SK-N-SH (cell line): ENCODE data around the gene TPRG1. TPM values are rescaled to one million over a fixed set of nuclear protein-coding genes. Genes with fewer than 3 reads are reported as not detected.

ENCODE experiments used
- CTCF ChIA-PET: fragments of 300-600, 350-600 bp; formaldehyde crosslinking; extraction: SDS; loops from one replicate; lab custom pipeline; 2021; lab: Yijun Ruan, JAX
- POLR2A ChIA-PET: fragments of 350-600 bp; sonication (Branson Sonifier 250); formaldehyde crosslinking; extraction: SDS; loops from one replicate; lab custom pipeline; 2020; ENCODE audit warnings: antibody characterized with exemption, inconsistent platforms; lab: Yijun Ruan, JAX
- DNase-seq: peaks from one replicate; pipeline ENCODE4 v3.0.0; 2012
- H2AFZ ChIP-seq: fragments of 200-600 bp; sonication (generic); 2 replicates; pipeline ENCODE4 v1.8.1; 2016; ENCODE audit warnings: antibody characterized with exemption, mild to moderate bottlenecking, low read depth
- H3F3A ChIP-seq: fragments of 200-600 bp; sonication (generic); replicated peaks from 2 replicates; pipeline ENCODE3; 2016; ENCODE audit warnings: antibody characterized with exemption, mild to moderate bottlenecking; ENCODE audit not compliant: insufficient read depth
- H3K27ac ChIP-seq, 2 experiments: fragments of 200-500 bp in 1 of 2; fragments of 200-600 bp in 1 of 2; sonication (Bioruptor generic) in 1 of 2; sonication (generic), shearing (Covaris generic) in 1 of 2; 2 replicates each; pipeline versions ENCODE4 v1.5.1 to v1.6.1; 2014 to 2016; ENCODE audit warnings: low read depth in 2 of 2, inconsistent platforms in 1 of 2, low read length in 1 of 2, mild to moderate bottlenecking in 1 of 2, mixed read lengths in 1 of 2
- H3K27me3 ChIP-seq: fragments of 200-600 bp; sonication (generic), shearing (Covaris generic); 2 replicates; pipeline ENCODE4 v1.6.1; 2016; ENCODE audit warnings: mixed run types; ENCODE audit not compliant: insufficient read depth
- H3K36me3 ChIP-seq, 2 experiments: fragments of 200-500 bp in 1 of 2; fragments of 200-600 bp in 1 of 2; sonication (Bioruptor generic) in 1 of 2; sonication (generic) in 1 of 2; replicated peaks in 1 of 2; 2 replicates each; pipeline versions ENCODE3 to v1.5.1; 2014 to 2016; ENCODE audit warnings: low read length in 1 of 2, mild to moderate bottlenecking in 1 of 2; ENCODE audit not compliant: insufficient read depth in 2 of 2, control insufficient read depth in 1 of 2
- H3K4me1 ChIP-seq, 2 experiments: fragments of 200-500 bp in 1 of 2; fragments of 200-600 bp in 1 of 2; sonication (Bioruptor generic) in 1 of 2; sonication (generic), shearing (Covaris generic) in 1 of 2; 2 replicates each; pipeline versions ENCODE4 v1.5.1 to v1.6.1; 2014 to 2016; ENCODE audit warnings: low read depth in 1 of 2, low read length in 1 of 2, mixed run types in 1 of 2; ENCODE audit not compliant: insufficient read depth in 2 of 2, control insufficient read depth in 1 of 2
- H3K4me2 ChIP-seq: fragments of 200-600 bp; sonication (generic), shearing (Covaris generic); 2 replicates; pipeline ENCODE4 v1.6.1; 2017; ENCODE audit warnings: mixed run types
- H3K4me3 ChIP-seq, 2 experiments: fragments of 200-500 bp in 1 of 2; fragments of 200-600 bp in 1 of 2; sonication (Bioruptor generic) in 1 of 2; sonication (generic), shearing (Covaris generic) in 1 of 2; 2 replicates each; pipeline versions ENCODE4 v1.5.1 to v1.8.1; 2014 to 2016; ENCODE audit warnings: low read depth in 2 of 2, inconsistent platforms in 1 of 2, low read length in 1 of 2, mild to moderate bottlenecking in 1 of 2, mixed read lengths in 1 of 2, moderate library complexity in 1 of 2
- H3K79me2 ChIP-seq: fragments of 200-600 bp; sonication (generic); 2 replicates; pipeline ENCODE4 v1.8.1; 2017; ENCODE audit warnings: mild to moderate bottlenecking; ENCODE audit not compliant: insufficient read depth
- H3K9ac ChIP-seq: fragments of 200-600 bp; sonication (generic); 2 replicates; pipeline ENCODE4 v1.6.1; 2017; ENCODE audit warnings: mixed run types
- H3K9me2 ChIP-seq: fragments of 200-600 bp; sonication (generic); 2 replicates; pipeline ENCODE4 v1.6.1; 2017; ENCODE audit warnings: mixed run types
- H3K9me3 ChIP-seq: fragments of 200-600 bp; sonication (generic); 2 replicates; pipeline ENCODE4 v1.6.1; 2017; ENCODE audit warnings: mixed run types, mild to moderate bottlenecking, moderate library complexity
- H4K20me1 ChIP-seq: fragments of 200-600 bp; sonication (generic); 2 replicates; pipeline ENCODE4 v1.6.1; 2017; ENCODE audit warnings: mild to moderate bottlenecking, mixed run types; ENCODE audit not compliant: insufficient read depth
- EZH2phosphoT487 ChIP-seq: fragments of 200-600 bp; sonication (generic); IDR thresholded peaks from 2 replicates; pipeline ENCODE4 v1.6.1; 2017; ENCODE audit warnings: low read depth, mixed run types, mild to moderate bottlenecking, antibody characterized with exemption, moderate library complexity, borderline replicate concordance
- MEF2A ChIP-seq: IDR thresholded peaks from 2 replicates; pipeline ENCODE4 v1.4.0; 2012; ENCODE audit warnings: low read depth, borderline replicate concordance
- NRF1 ChIP-seq: IDR thresholded peaks from 2 replicates; pipeline ENCODE4 v1.6.1; 2012; ENCODE audit warnings: low read depth, mild to moderate bottlenecking, low read length
- POLR2AphosphoS5 ChIP-seq: IDR thresholded peaks from 2 replicates; pipeline ENCODE4 v1.6.1; 2012; ENCODE audit warnings: low read depth, low read length
- RCOR1 ChIP-seq: fragments of 150-350 bp; IDR thresholded peaks from 2 replicates; pipeline ENCODE4 v1.6.1; 2017; ENCODE audit warnings: antibody characterized with exemption, low read length
- RXRA ChIP-seq: IDR thresholded peaks from 2 replicates; pipeline ENCODE4 v1.4.0; 2012; ENCODE audit warnings: low read depth, mild to moderate bottlenecking, borderline replicate concordance
- TCF12 ChIP-seq: IDR thresholded peaks from 2 replicates; pipeline ENCODE4 v1.4.0; 2012
- WGBS: methylation state at CpG from one replicate; pipeline ENCODE4 v1.1.6; 2017; ENCODE audit warnings: low lambda C conversion rate; 5-methylcytosine and 5-hydroxymethylcytosine counted together
- polyA plus RNA-seq, 3 experiments: library from polyadenylated mRNA; depleted of rRNA; stranded (reverse); fragments of >200 nt; gene quantifications; 2 replicates each; pipeline ENCODE4 v1.2.3, GENCODE V29; 2012
- TF ChIP-seq, protein P1 (sequence below): IDR thresholded peaks from 2 replicates; pipeline ENCODE4 v1.4.0; 2012; ENCODE audit warnings: low read depth
- TF ChIP-seq, protein P2 (sequence below): fragments of 150-350 bp; IDR thresholded peaks from 2 replicates; pipeline ENCODE4 v1.6.1; 2016; ENCODE audit warnings: mild to moderate bottlenecking, low read depth, low read length
- TF ChIP-seq, protein P3 (sequence below): IDR thresholded peaks from 2 replicates; pipeline ENCODE4 v1.4.0; 2012; ENCODE audit warnings: low read depth, borderline replicate concordance
- TF ChIP-seq, protein P4 (sequence below): fragments of 200-600 bp; sonication (generic); IDR thresholded peaks from 2 replicates; pipeline ENCODE4 v1.6.1; 2017; ENCODE audit warnings: antibody characterized with exemption, mild to moderate bottlenecking, moderate library complexity
- TF ChIP-seq, protein P5 (sequence below): fragments of 150-350 bp; IDR thresholded peaks from 2 replicates; pipeline ENCODE4 v1.6.1; 2017; ENCODE audit warnings: antibody characterized with exemption, low read length, low read depth, borderline replicate concordance

Gene TPRG1
- polyA plus RNA-seq, 1 of the 3 experiments (the other 2 are of a cell fraction), result 0.64 TPM

DNA sequence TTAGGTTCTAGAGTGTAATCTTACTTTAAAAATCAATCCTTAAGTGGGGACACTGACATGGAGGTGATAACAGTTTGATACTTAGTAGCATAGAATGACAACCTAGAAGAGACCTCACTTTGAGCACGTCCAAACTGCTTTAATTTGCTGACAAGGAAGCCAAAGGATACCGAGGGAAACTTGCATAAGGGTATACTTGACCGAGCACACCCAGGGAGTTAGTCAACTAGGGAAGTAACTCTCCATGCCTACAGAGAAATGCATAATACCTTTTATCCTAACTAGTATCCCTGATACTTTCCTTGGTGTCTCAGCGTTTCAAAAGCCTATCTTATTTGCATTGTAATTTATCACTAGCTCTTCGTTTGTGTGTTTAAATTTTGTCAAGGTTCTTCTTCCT, 5.5 kb upstream of the TPRG1 start (continued):
- no peak for TF ChIP-seq NRF1
- TF ChIP-seq TCF12, result no peak
- TF ChIP-seq, protein P1, sequence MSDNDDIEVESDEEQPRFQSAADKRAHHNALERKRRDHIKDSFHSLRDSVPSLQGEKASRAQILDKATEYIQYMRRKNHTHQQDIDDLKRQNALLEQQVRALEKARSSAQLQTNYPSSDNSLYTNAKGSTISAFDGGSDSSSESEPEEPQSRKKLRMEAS, result no peak
- TF ChIP-seq, protein P2, sequence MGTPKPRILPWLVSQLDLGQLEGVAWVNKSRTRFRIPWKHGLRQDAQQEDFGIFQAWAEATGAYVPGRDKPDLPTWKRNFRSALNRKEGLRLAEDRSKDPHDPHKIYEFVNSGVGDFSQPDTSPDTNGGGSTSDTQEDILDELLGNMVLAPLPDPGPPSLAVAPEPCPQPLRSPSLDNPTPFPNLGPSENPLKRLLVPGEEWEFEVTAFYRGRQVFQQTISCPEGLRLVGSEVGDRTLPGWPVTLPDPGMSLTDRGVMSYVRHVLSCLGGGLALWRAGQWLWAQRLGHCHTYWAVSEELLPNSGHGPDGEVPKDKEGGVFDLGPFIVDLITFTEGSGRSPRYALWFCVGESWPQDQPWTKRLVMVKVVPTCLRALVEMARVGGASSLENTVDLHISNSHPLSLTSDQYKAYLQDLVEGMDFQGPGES, result no peak

DNA sequence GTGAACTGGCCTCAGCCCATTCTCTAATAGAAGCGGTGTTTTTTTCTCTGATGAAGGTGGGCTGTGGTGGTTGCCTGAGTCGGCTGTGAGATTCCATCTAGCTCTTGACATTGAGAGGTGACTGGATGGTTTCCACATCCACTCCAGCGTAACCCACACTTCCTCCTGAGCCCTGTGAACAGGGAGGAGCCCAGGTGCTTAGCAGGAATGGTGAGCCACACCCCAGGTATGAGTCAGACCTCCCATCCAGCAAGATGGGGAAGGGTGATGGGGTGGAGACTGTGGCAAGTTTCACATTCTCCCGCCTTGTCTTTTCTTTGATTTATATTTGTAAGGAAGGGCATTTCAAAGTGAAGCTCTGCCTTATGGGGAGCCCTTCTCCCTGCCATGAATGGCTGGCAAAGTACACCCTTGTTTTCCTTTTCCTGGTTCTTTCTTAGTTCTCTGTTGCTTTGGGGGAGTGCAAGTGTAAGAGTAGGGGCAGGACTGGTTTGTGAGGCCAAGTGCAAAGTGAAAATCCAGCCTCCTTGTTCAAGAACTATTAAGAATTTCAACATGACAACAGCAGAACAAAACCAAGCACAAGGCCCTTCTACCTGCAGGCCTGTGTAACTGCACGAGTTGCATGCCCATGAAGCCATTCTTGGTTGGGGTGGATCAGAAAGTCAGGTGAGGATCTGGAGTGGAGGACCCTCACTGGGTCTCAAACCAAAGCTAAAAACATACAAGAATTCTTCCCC, 4.6 kb upstream of the TPRG1 start:
- Histone ChIP-seq H3K27ac (no peak overlapping the region), H3K27me3 (no peaks in the 10 kb centered on the region; the same call in 1 of the 2 replicates), H3K9ac (no peak overlapping the region), H3K4me2 (no peak overlapping the region), H3K36me3 (no peaks in the 10 kb centered on the region), H3F3A (no peaks in the 10 kb centered on the region), H4K20me1 (no peaks in the 10 kb centered on the region), H3K79me2 (no peaks in the 10 kb centered on the region), H3K9me3 (no peaks in the 10 kb centered on the region), H2AFZ (no peak overlapping the region), H3K4me1 (no peaks in the 10 kb centered on the region), H3K4me3 (no peak overlapping the region), H3K9me2 (no peaks in the 10 kb centered on the region)
- no peak for DNase-seq
- ChIA-PET POLR2A (no interaction called here), CTCF (interaction anchor here (0.7 to 1.0 kb wide), 3 partner anchors 11 to 1428 kb away, joined by 3 read pairs; no protein-coding TSS in a partner anchor)
- TF ChIP-seq NRF1, result no peak
- TF ChIP-seq, protein P2, result no peak
- WGBS, result 21% methylated on average over 5 of the region's 5 CpGs

DNA sequence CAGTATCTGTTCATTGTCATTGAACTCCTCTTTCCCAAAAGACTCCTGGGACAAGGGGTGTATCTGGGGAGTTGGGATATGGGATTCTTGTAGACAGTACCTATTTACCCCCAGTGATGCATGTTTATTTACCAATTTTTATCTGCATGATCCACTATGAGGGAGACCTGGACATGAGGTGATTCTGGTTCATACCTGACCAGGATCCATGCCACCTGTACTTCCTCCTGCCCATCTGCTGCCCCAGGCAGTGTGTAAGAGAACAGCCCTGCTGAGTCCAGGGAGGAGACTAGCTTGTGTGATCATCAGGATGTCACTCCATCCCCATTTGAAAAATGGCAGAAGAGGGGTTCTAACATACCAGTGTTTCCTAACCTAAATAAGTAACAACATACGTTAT, 3.1 kb upstream of the TPRG1 start:
- no peak overlapping the region for H3K27ac ChIP-seq
- no peaks in the 10 kb centered on the region for H4K20me1 ChIP-seq
- no peak overlapping the region for H2AFZ ChIP-seq
- no peaks in the 10 kb centered on the region; the same call in 1 of the 2 replicates for H3K27me3 ChIP-seq
- no peak overlapping the region for H3K4me3 ChIP-seq
- H3K9ac ChIP-seq, result no peak overlapping the region
- H3K9me2 ChIP-seq, result no peaks in the 10 kb centered on the region
- ChIA-PET POLR2A (no interaction called here), CTCF (interaction anchor here (0.6 to 1.0 kb wide), 2 partner anchors 284 to 1430 kb away, joined by 3 read pairs; no protein-coding TSS in a partner anchor)
- no peaks in the 10 kb centered on the region for H3K79me2 ChIP-seq
- no peaks in the 10 kb centered on the region for H3K4me1 ChIP-seq
- H3K9me3 ChIP-seq, result no peaks in the 10 kb centered on the region
- DNase-seq, result no peak
- no peak overlapping the region for H3K4me2 ChIP-seq
- H3F3A ChIP-seq, result peaks cover 7% of the 10 kb centered on the region
- no peaks in the 10 kb centered on the region for H3K36me3 ChIP-seq
- WGBS, result 61% methylated on average over 1 of the region's 1 CpG
- TF ChIP-seq, protein P3, sequence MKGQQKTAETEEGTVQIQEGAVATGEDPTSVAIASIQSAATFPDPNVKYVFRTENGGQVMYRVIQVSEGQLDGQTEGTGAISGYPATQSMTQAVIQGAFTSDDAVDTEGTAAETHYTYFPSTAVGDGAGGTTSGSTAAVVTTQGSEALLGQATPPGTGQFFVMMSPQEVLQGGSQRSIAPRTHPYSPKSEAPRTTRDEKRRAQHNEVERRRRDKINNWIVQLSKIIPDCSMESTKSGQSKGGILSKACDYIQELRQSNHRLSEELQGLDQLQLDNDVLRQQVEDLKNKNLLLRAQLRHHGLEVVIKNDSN, result no peak
- TF ChIP-seq, protein P4, sequence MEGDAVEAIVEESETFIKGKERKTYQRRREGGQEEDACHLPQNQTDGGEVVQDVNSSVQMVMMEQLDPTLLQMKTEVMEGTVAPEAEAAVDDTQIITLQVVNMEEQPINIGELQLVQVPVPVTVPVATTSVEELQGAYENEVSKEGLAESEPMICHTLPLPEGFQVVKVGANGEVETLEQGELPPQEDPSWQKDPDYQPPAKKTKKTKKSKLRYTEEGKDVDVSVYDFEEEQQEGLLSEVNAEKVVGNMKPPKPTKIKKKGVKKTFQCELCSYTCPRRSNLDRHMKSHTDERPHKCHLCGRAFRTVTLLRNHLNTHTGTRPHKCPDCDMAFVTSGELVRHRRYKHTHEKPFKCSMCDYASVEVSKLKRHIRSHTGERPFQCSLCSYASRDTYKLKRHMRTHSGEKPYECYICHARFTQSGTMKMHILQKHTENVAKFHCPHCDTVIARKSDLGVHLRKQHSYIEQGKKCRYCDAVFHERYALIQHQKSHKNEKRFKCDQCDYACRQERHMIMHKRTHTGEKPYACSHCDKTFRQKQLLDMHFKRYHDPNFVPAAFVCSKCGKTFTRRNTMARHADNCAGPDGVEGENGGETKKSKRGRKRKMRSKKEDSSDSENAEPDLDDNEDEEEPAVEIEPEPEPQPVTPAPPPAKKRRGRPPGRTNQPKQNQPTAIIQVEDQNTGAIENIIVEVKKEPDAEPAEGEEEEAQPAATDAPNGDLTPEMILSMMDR, result no peak
- TF ChIP-seq, protein P5, sequence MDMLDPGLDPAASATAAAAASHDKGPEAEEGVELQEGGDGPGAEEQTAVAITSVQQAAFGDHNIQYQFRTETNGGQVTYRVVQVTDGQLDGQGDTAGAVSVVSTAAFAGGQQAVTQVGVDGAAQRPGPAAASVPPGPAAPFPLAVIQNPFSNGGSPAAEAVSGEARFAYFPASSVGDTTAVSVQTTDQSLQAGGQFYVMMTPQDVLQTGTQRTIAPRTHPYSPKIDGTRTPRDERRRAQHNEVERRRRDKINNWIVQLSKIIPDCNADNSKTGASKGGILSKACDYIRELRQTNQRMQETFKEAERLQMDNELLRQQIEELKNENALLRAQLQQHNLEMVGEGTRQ, result no peak
- TF ChIP-seq RCOR1 (no peak), RXRA (no peak), MEF2A (no peak), POLR2AphosphoS5 (no peak), NRF1 (no peak), EZH2phosphoT487 (no peak)
- TF ChIP-seq, protein P2, result no peak
- TF ChIP-seq, protein P1, result no peak
